Thoracic aorta (tissue), 2 donors: Measurements from ENCODE around the gene RBMS3. TPM values are rescaled to one million over a fixed set of nuclear protein-coding genes. Genes with fewer than 3 reads are reported as not detected.

ENCODE experiments used
- ATAC-seq: fragments of 150-250 bp; one replicate; pipeline ENCODE4 v1.8.0; 2017; ENCODE audit warnings: low read depth; ENCODE audit not compliant: insufficient number of reproducible peaks, low FRiP score
- DNase-seq: peaks from one replicate; pipeline ENCODE4 v3.0.0-alpha.2; 2020; ENCODE audit warnings: low spot score
- H3K27ac ChIP-seq, 2 donors: fragments of 200-600 bp; sonication (generic); 1 replicate in 1 of 2; 2 replicates in 1 of 2; pipeline ENCODE4 v1.5.1; 2016; ENCODE audit warnings: mild to moderate bottlenecking in 2 of 2, moderate library complexity in 2 of 2
- H3K27me3 ChIP-seq: fragments of 200-600 bp; sonication (generic); replicated peaks from 2 replicates; pipeline ENCODE4 v1.6.0; 2016; ENCODE audit warnings: mild to moderate bottlenecking; ENCODE audit not compliant: insufficient read depth
- H3K36me3 ChIP-seq: fragments of 200-600 bp; sonication (generic); one replicate; pipeline ENCODE4 v1.5.1; 2016
- H3K4me1 ChIP-seq, 2 donors: fragments of 200-600 bp; sonication (generic); 1 replicate in 1 of 2; 2 replicates in 1 of 2; pipeline versions ENCODE4 v1.5.1 to v1.6.0; 2016; ENCODE audit warnings: low read depth in 2 of 2, mild to moderate bottlenecking in 1 of 2; ENCODE audit not compliant: control insufficient read depth in 1 of 2
- H3K4me3 ChIP-seq: fragments of 200-600 bp; sonication (generic); 2 replicates; pipeline ENCODE4 v1.5.1; 2016; ENCODE audit warnings: mild to moderate bottlenecking
- H3K9me3 ChIP-seq: fragments of 200-600 bp; sonication (generic); 2 replicates; pipeline ENCODE4 v1.5.1; 2016
- CTCF ChIP-seq: fragments of 200-600 bp; sonication (generic); IDR thresholded peaks from one replicate; pipeline ENCODE4 v1.5.1; 2019; ENCODE audit warnings: antibody characterized with exemption
- total RNA-seq, 2 donors: library from RNA; depleted of rRNA; stranded (reverse); fragments of >200 nt; gene quantifications; one replicate each; pipeline versions ENCODE4 v1.1.0 to v1.2.3, GENCODE V29; 2016

Gene RBMS3
- total RNA-seq, 2 donors from 2014 or later, result 149 to 186 TPM

- Histone ChIP-seq H3K4me3 (no peak overlapping the region), H3K36me3 (peaks cover 2% of the 10 kb centered on the region), H3K9me3 (no peaks in the 10 kb centered on the region), H3K27ac (no peak overlapping the region), H3K27me3 (no peaks in the 10 kb centered on the region), H3K4me1 (peaks cover 67 to 82% of the 10 kb centered on the region in 2 donors)
- no peak for TF ChIP-seq CTCF
- ATAC-seq, result no peak
- no peak for DNase-seq
These were observed 11.1 kb downstream of the RBMS3 start for GRCh38 chr3:29291982-29292363.

- no peak for TF ChIP-seq CTCF
- Histone ChIP-seq H3K4me1 (peaks cover 55 to 83% of the 10 kb centered on the region in 2 donors), H3K27ac (no peak overlapping the region), H3K36me3 (peaks cover 2% of the 10 kb centered on the region), H3K9me3 (no peaks in the 10 kb centered on the region), H3K4me3 (no peak overlapping the region), H3K27me3 (no peaks in the 10 kb centered on the region)
- ATAC-seq, result no peak
- DNase-seq, result no peak
These were observed 12.6 kb downstream of the RBMS3 start for GRCh38 chr3:29293421-29293820.

GRCh38 chr3:29297998-29298397 lies 17.1 kb downstream of the RBMS3 start:
- Histone ChIP-seq H3K36me3 (no peaks in the 10 kb centered on the region), H3K27me3 (no peaks in the 10 kb centered on the region), H3K27ac (no peak overlapping the region), H3K4me1 (peaks cover 17 to 60% of the 10 kb centered on the region in 2 donors), H3K9me3 (no peaks in the 10 kb centered on the region), H3K4me3 (no peak overlapping the region)
- no peak for DNase-seq
- no peak for ATAC-seq
- no peak for TF ChIP-seq CTCF

- no peak for ATAC-seq
- TF ChIP-seq CTCF, result no peak
- H3K27me3 ChIP-seq, result no peaks in the 10 kb centered on the region
- H3K27ac ChIP-seq, result no peak overlapping the region
- H3K4me3 ChIP-seq, result no peak overlapping the region
- peaks cover 4 to 39% of the 10 kb centered on the region in 2 donors for H3K4me1 ChIP-seq
- no peaks in the 10 kb centered on the region for H3K9me3 ChIP-seq
- DNase-seq, result no peak
- no peaks in the 10 kb centered on the region for H3K36me3 ChIP-seq
These were observed 20.6 kb downstream of the RBMS3 start for GRCh38 chr3:29301332-29302019.

- Histone ChIP-seq H3K27ac (no peak overlapping the region), H3K9me3 (no peaks in the 10 kb centered on the region), H3K36me3 (no peaks in the 10 kb centered on the region), H3K4me3 (no peak overlapping the region), H3K27me3 (no peaks in the 10 kb centered on the region), H3K4me1 (peaks cover 4 to 41% of the 10 kb centered on the region in 2 donors)
- ATAC-seq (no peak), DNase-seq (no peak)
- TF ChIP-seq CTCF, result no peak
These were observed 21.7 kb downstream of the RBMS3 start for GRCh38 chr3:29302619-29303018.
